ENCODE measurements around the gene CREB3L1. TPM values are rescaled to one million over a fixed set of nuclear protein-coding genes. Genes with fewer than 3 reads are reported as not detected.
A peak's percentile ranks its signal among the peaks of the same experiment; 100 is the strongest.

CREB3L1 gene
- total and polyA plus RNA-seq, 4 experiments from 2014 or later = not detected

DNA sequence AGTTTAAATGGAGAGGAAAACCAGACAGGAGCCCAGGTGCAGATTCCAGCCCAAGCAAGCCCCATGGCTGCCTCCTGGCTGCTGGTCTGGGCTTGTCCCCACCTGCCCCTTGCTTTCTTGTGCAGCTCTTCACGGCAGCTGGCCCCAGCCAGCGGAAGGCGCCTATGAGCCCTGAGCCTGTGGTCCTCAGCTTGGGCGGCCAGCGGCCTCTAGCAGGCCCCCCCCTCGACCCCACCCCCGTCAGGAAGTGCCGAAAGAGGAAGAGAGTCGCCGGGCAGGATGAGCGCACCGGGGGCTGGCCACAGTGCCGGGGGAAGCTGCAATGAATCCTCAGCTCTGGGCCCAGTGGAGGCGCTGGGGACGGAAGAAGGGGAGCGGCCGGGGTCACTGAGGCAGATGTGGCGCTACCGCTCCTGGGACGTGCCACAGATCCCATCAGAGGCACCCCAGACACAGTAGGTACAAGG, 67.7 kb downstream of the CREB3L1 start:
- Histone ChIP-seq H3K4me3 (ENCODE audit: low read length in 2 of 2) (peak overlapping the region; percentile 47 to 68), H3K9me3 (ENCODE audit: control insufficient read depth in 1 of 2, low read length in 2 of 2) (no peaks in the 10 kb centered on the region), H3K27ac (ENCODE audit: low read depth, low read length) (peak overlapping the region; percentile 68), H3K27me3 (ENCODE audit: insufficient read depth, low read length) (no peaks in the 10 kb centered on the region), H3K36me3 (ENCODE audit: insufficient read depth, low read length) (no peaks in the 10 kb centered on the region), H3K4me1 (ENCODE audit: insufficient read depth, low read length) (peaks cover 79% of the 10 kb centered on the region)
- H3K27ac Mint-ChIP-seq = peak overlapping the region; percentile 65 to 92 (median 82)
- intact Hi-C loops (cut with micrococcal nuclease) = loop anchor here (5.0 kb wide), 1 partner anchor 37 kb away; the partner anchor contains the start of gene MDK
- peak overlapping the region; percentile 85 to 95 (median 90) for H3K4me3 Mint-ChIP-seq
- H3K9me3 Mint-ChIP-seq = peaks cover 0 to 2% (median 0%) of the 10 kb centered on the region in 8 donors
- no peak for DNase-seq
- CTCF ChIA-PET (ENCODE audit: partially characterized antibody) = interaction anchor here (0.9 to 17.9 kb wide), 7 partner anchors 14 to 184 kb away, joined by 3 to 469 read pairs (median 5); no protein-coding TSS in a partner anchor
- peaks cover 6 to 22% of the 10 kb centered on the region in 2 donors for H3K36me3 Mint-ChIP-seq
- H3K4me1 Mint-ChIP-seq = peaks cover 54 to 88% (median 74%) of the 10 kb centered on the region in 4 donors
- peaks cover 0 to 2% of the 10 kb centered on the region in 2 donors for H3K27me3 Mint-ChIP-seq
- POLR2A ChIA-PET (ENCODE audit: partially characterized antibody) = interaction anchor here (1.1 to 14.7 kb wide), 6 partner anchors 13 to 427 kb away, joined by 3 to 334 read pairs (median 4); partner anchors contain the start of genes MDK and PEX16

DNA sequence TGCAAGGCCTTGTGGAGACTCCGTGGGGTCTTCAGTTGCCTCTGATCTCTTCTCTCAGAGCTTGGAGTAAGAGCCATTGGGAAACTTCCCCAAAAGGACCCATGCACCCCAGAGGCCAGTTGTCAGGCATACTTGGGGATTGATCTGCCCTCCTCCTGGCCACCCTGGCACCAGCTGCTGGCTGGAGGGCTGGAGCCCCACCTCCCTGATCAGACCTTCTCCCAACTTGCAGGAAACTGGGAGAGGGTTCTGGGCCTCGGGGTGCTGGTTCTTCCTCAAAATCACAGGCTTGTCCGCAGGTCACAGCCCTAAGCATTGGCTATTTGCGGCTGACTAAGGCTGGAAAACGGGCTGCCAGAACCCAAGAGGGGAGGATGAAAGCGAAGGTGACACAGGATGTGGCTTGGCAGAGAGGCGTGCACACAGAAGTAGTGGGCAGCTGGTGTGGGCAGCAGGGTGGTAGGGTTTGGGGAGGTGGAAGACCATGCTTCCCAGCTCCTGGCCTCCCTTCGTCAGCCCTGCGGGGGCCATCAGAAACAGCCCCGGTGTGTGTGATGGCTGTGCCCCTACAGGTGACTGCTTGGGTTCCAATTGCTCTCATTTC, 68.5 kb downstream of the CREB3L1 start:
- H3K9me3 ChIP-seq (ENCODE audit: control insufficient read depth in 1 of 2, low read length in 2 of 2) = no peaks in the 10 kb centered on the region
- H3K27me3 ChIP-seq (ENCODE audit: insufficient read depth, low read length) = no peaks in the 10 kb centered on the region
- Mint-ChIP-seq H3K9me3 (peaks cover 0 to 2% (median 0%) of the 10 kb centered on the region in 8 donors), H3K36me3 (peaks cover 6 to 22% of the 10 kb centered on the region in 2 donors), H3K27ac (peak overlapping the region; percentile 82 to 97 (median 85)), H3K27me3 (peaks cover 0 to 2% of the 10 kb centered on the region in 2 donors), H3K4me3 (peak overlapping the region; percentile 85 to 95 (median 90)), H3K4me1 (peaks cover 56 to 94% (median 76%) of the 10 kb centered on the region in 4 donors)
- CTCF ChIA-PET (ENCODE audit: partially characterized antibody) = interaction anchor here (0.9 to 17.9 kb wide), 9 partner anchors 8 to 183 kb away, joined by 3 to 469 read pairs (median 5); no protein-coding TSS in a partner anchor
- peak in 1 of 5 donors; percentile 64 for DNase-seq
- peak overlapping the region; percentile 68 for H3K27ac ChIP-seq (ENCODE audit: low read depth, low read length)
- peaks cover 84% of the 10 kb centered on the region for H3K4me1 ChIP-seq (ENCODE audit: insufficient read depth, low read length)
- no peaks in the 10 kb centered on the region for H3K36me3 ChIP-seq (ENCODE audit: insufficient read depth, low read length)
- H3K4me3 ChIP-seq (ENCODE audit: low read length in 2 of 2) = peak overlapping the region; percentile 13 to 68
- intact Hi-C loops (cut with micrococcal nuclease) = loop anchor here (2.0 to 5.0 kb wide), 2 partner anchors 36 to 183 kb away; partner anchors contain the start of gene MDK
- POLR2A ChIA-PET (ENCODE audit: partially characterized antibody) = interaction anchor here (1.1 to 14.7 kb wide), 6 partner anchors 14 to 428 kb away, joined by 3 to 334 read pairs (median 4); partner anchors contain the start of genes MDK and PEX16

DNA sequence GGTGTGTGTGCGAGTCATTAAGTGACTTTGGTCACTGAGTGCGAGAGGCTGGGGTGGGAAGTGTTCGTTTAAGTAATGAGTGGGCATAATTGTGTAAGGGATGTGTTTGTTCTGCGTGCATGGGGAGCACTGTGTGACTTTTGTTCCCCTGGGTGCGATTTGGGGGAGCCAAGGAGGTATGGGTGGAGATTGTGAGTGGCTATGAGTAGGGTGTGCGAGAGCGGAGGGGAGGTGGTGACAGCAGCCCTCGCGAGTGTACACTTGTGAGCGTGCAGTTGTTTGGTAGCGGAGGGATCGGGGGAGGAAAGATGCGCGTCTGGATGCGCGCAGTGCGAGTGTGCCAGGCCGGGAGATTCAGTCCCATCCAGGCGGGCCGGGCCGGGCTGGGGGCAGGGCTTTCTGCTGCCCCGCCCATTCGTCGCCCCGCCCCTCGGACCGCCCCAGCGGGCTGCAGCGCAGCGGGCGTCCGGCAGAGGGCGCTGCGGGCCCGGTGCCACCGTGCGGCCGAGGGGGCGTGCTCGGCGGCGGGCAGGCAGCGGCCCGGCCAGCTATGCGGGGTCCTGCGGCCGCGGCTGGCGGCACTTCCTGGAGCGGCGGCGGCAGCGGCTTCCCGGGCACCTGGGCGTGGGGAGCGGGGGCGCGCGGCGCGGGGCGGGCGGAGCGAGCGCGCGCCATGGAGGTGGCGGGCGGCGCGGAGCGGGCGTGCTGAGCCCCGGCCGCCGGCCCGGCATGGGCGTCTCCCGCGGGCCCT, 69.6 kb downstream of the CREB3L1 start, which contains the start of gene DGKZ:
DGKZ (plus strand) TSS at position 578 of the 751 bp plus-strand sequence. CDS start 197 bp downstream, outside the sequence.
- peak within 1 kb of the TSS; percentile 83 to 89 for H3K4me3 ChIP-seq (ENCODE audit: low read length in 2 of 2)

GRCh38 chr11:46347637-46348311, 70.3 kb downstream of the CREB3L1 start:
- intact Hi-C loops (cut with micrococcal nuclease) = loop anchor here (1.0 to 5.0 kb wide), 5 partner anchors 16 to 270 kb away; partner anchors contain the start of genes ATG13, HARBI1, MDK and PHF21A
- no peaks in the 10 kb centered on the region for H3K27me3 ChIP-seq (ENCODE audit: insufficient read depth, low read length)
- peaks cover 84% of the 10 kb centered on the region for H3K4me1 ChIP-seq (ENCODE audit: insufficient read depth, low read length)
- peak overlapping the region; percentile 83 to 89 for H3K4me3 ChIP-seq (ENCODE audit: low read length in 2 of 2)
- Mint-ChIP-seq H3K9me3 (peaks cover 0 to 2% (median 0%) of the 10 kb centered on the region in 8 donors), H3K36me3 (peaks cover 6 to 31% of the 10 kb centered on the region in 2 donors), H3K4me3 (peak overlapping the region; percentile 91 to 99 (median 94)), H3K4me1 (peaks cover 47 to 94% (median 73%) of the 10 kb centered on the region in 4 donors), H3K27ac (peak overlapping the region; percentile 53 to 97 (median 93)), H3K27me3 (peaks cover 0 to 2% of the 10 kb centered on the region in 2 donors)
- H3K9me3 ChIP-seq (ENCODE audit: control insufficient read depth in 1 of 2, low read length in 2 of 2) = no peaks in the 10 kb centered on the region
- CTCF ChIA-PET (ENCODE audit: partially characterized antibody) = interaction anchor here (0.6 to 17.9 kb wide), 10 partner anchors 8 to 181 kb away, joined by 3 to 469 read pairs (median 5); no protein-coding TSS in a partner anchor
- peak overlapping the region; percentile 83 for H3K27ac ChIP-seq (ENCODE audit: low read depth, low read length)
- peak in 1 of 5 donors; percentile 51 for DNase-seq
- POLR2A ChIA-PET (ENCODE audit: partially characterized antibody) = interaction anchor here (0.8 to 14.7 kb wide), 9 partner anchors 9 to 270 kb away, joined by 3 to 334 read pairs (median 5); partner anchors contain the start of genes ATG13, HARBI1 and MDK
- H3K36me3 ChIP-seq (ENCODE audit: insufficient read depth, low read length) = no peaks in the 10 kb centered on the region

More for the DNA sequence above, 69.6 kb downstream of the CREB3L1 start, which contains the start of gene DGKZ:
- peak within 1 kb of the TSS; percentile 83 for H3K27ac ChIP-seq (ENCODE audit: low read depth, low read length)
- Mint-ChIP-seq H3K27ac (peak within 1 kb of the TSS; percentile 89 to 97 (median 94)), H3K36me3 (peaks cover 6 to 26% of the 10 kb centered on the region in 2 donors), H3K9me3 (peaks cover 0 to 2% (median 0%) of the 10 kb centered on the region in 8 donors), H3K4me1 (peaks cover 49 to 94% (median 76%) of the 10 kb centered on the region in 4 donors), H3K27me3 (peaks cover 0 to 2% of the 10 kb centered on the region in 2 donors), H3K4me3 (peak within 1 kb of the TSS; percentile 92 to 99 (median 94))
- POLR2A ChIA-PET (ENCODE audit: partially characterized antibody) = interaction anchor here (0.8 to 14.7 kb wide), 6 partner anchors 8 to 34 kb away, joined by 3 to 334 read pairs (median 20); partner anchors contain the start of gene MDK
- H3K27me3 ChIP-seq (ENCODE audit: insufficient read depth, low read length) = no peaks in the 10 kb centered on the region
- DNase-seq = peak; percentile 87 to 99 (median 95)
- no peaks in the 10 kb centered on the region for H3K9me3 ChIP-seq (ENCODE audit: control insufficient read depth in 1 of 2, low read length in 2 of 2)
- CTCF ChIA-PET (ENCODE audit: partially characterized antibody) = interaction anchor here (0.6 to 17.9 kb wide), 10 partner anchors 7 to 42 kb away, joined by 3 to 469 read pairs (median 6); no protein-coding TSS in a partner anchor
- H3K36me3 ChIP-seq (ENCODE audit: insufficient read depth, low read length) = no peaks in the 10 kb centered on the region
- intact Hi-C loops (cut with micrococcal nuclease) = loop anchor here (1.0 to 5.0 kb wide), 4 partner anchors 16 to 270 kb away; partner anchors contain the start of genes ATG13, HARBI1 and MDK
- H3K4me1 ChIP-seq (ENCODE audit: insufficient read depth, low read length) = peaks cover 84% of the 10 kb centered on the region

GRCh38 chr11:46348566-46349401, 71.3 kb downstream of the CREB3L1 start:
- Mint-ChIP-seq H3K9me3 (peaks cover 0 to 2% (median 0%) of the 10 kb centered on the region in 8 donors), H3K4me3 (peak overlapping the region; percentile 91 to 99 (median 94)), H3K4me1 (peaks cover 48 to 94% (median 76%) of the 10 kb centered on the region in 4 donors), H3K27ac (peak overlapping the region; percentile 89 to 97 (median 93)), H3K36me3 (peaks cover 6 to 32% of the 10 kb centered on the region in 2 donors), H3K27me3 (peaks cover 0 to 2% of the 10 kb centered on the region in 2 donors)
- Histone ChIP-seq H3K4me1 (ENCODE audit: insufficient read depth, low read length) (peaks cover 84% of the 10 kb centered on the region), H3K36me3 (ENCODE audit: insufficient read depth, low read length) (peaks cover 5% of the 10 kb centered on the region), H3K9me3 (ENCODE audit: control insufficient read depth in 1 of 2, low read length in 2 of 2) (no peaks in the 10 kb centered on the region), H3K27me3 (ENCODE audit: insufficient read depth, low read length) (no peaks in the 10 kb centered on the region), H3K4me3 (ENCODE audit: low read length in 2 of 2) (peak overlapping the region; percentile 83 to 89), H3K27ac (ENCODE audit: low read depth, low read length) (peak overlapping the region; percentile 83)
- ChIA-PET POLR2A (ENCODE audit: partially characterized antibody) (interaction anchor here (0.8 to 14.7 kb wide), 14 partner anchors 8 to 430 kb away, joined by 3 to 334 read pairs (median 5); partner anchors contain the start of genes ATG13, HARBI1 and MDK), CTCF (ENCODE audit: partially characterized antibody) (interaction anchor here (0.5 to 17.9 kb wide), 16 partner anchors 8 to 432 kb away, joined by 3 to 469 read pairs (median 5); partner anchors contain the start of gene PEX16)
- intact Hi-C loops (cut with micrococcal nuclease) = loop anchor here (2.0 to 5.0 kb wide), 2 partner anchors 34 to 228 kb away; partner anchors contain the start of genes MDK and PHF21A
- DNase-seq = peak; percentile 58 to 73 (median 61)

All from CD4-positive, alpha-beta memory T cell (primary cell).